HL-60 (cell line): Measurements from ENCODE around the gene DDX47.
"Not testable (repeated sequence)": the region's sequence is repeated elsewhere in the genome, so short reads cannot be mapped to it uniquely, and the experiment has no call there.

Experiments
- DNase-seq, 2 experiments: peaks; one replicate each; pipeline ENCODE4 v3.0.0-alpha.2; 2010 to 2020; ENCODE audit warnings: low read depth in 1 of 2, low spot score in 1 of 2
- H3K27ac ChIP-seq: fragments of 250-450 bp; sonication (Bioruptor Pico); replicated peaks from 2 replicates; pipeline ENCODE4 v1.5.1; 2020; ENCODE audit warnings: mild to moderate bottlenecking, moderate library complexity
- H3K27me3 ChIP-seq: fragments of 250-450 bp; sonication (Bioruptor Pico); 2 replicates; pipeline ENCODE4 v1.5.1; 2021; ENCODE audit warnings: mild to moderate bottlenecking, moderate library complexity; ENCODE audit not compliant: insufficient read depth, poor library complexity, severe bottlenecking
- H3K4me3 ChIP-seq: replicated peaks from 2 replicates; pipeline ENCODE4 v1.5.1; 2011; ENCODE audit warnings: mild to moderate bottlenecking, control low read depth, low read length; ENCODE audit not compliant: insufficient read depth
- GABPA ChIP-seq: IDR thresholded peaks from 2 replicates; pipeline ENCODE4 v1.6.1; 2012; ENCODE audit warnings: low read depth
- POLR2AphosphoS5 ChIP-seq: IDR thresholded peaks from 2 replicates; pipeline ENCODE4 v1.6.1; 2012; ENCODE audit warnings: low read depth
- SPI1 ChIP-seq: IDR thresholded peaks from 2 replicates; pipeline ENCODE4 v1.6.1; 2012; ENCODE audit warnings: low read depth, mild to moderate bottlenecking, borderline replicate concordance
- TF ChIP-seq, protein P1 (sequence below): IDR thresholded peaks from one replicate; pipeline ENCODE4 v1.5.1; 2011; ENCODE audit warnings: low read length, control low read depth, inconsistent platforms; ENCODE audit not compliant: insufficient read depth
- TF ChIP-seq, protein P2 (sequence below): IDR thresholded peaks from 2 replicates; pipeline ENCODE4 v1.6.1; 2012; ENCODE audit warnings: low read depth; ENCODE audit not compliant: insufficient replicate concordance

Gene DDX47

DNA sequence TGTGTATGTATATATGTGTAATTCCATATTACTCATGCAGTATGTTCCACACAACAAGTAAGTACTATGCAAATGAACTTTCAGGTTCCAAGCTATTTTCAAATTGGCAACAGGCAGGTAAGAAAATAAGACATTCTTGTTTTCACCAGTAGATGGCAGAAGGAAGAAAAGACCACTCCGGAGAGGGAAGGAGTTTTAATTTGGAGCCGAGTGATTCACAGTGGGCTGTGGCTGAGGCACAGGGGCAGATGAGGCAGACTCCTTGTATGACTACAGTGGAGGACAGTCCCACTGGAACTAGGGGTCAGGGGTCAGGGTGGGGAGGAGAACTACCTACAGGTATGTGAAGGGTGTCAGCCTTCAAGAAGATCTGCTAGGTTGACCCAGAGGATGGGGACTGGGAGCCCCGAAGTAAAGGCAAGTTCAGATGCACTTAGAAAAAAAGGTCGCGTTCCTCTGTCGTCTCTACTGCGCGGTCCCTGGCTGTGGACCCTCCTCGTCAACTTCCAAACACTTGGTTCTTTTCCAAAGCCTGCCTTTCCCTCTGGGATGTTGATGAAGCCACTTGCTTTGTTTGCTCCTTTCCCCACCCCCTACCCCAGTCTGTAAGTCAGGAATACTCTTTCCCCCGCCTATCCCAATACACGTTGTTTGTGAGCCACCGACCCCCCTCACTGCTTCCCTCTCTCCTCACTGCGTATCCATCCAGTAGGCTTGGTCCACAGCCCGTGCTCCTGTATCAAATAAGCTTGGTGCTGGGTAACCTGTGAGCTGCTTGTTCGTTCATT is 24.1 kb downstream of the DDX47 start:
- no peak for TF ChIP-seq GABPA
- TF ChIP-seq, protein P1, sequence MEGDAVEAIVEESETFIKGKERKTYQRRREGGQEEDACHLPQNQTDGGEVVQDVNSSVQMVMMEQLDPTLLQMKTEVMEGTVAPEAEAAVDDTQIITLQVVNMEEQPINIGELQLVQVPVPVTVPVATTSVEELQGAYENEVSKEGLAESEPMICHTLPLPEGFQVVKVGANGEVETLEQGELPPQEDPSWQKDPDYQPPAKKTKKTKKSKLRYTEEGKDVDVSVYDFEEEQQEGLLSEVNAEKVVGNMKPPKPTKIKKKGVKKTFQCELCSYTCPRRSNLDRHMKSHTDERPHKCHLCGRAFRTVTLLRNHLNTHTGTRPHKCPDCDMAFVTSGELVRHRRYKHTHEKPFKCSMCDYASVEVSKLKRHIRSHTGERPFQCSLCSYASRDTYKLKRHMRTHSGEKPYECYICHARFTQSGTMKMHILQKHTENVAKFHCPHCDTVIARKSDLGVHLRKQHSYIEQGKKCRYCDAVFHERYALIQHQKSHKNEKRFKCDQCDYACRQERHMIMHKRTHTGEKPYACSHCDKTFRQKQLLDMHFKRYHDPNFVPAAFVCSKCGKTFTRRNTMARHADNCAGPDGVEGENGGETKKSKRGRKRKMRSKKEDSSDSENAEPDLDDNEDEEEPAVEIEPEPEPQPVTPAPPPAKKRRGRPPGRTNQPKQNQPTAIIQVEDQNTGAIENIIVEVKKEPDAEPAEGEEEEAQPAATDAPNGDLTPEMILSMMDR = peak; percentile 29
- no peaks in the 10 kb centered on the region for H3K27me3 ChIP-seq
- H3K4me3 ChIP-seq = no peak overlapping the region
- DNase-seq = peak in 1 of 2 experiments; percentile 5
- H3K27ac ChIP-seq = no peak overlapping the region

DNA sequence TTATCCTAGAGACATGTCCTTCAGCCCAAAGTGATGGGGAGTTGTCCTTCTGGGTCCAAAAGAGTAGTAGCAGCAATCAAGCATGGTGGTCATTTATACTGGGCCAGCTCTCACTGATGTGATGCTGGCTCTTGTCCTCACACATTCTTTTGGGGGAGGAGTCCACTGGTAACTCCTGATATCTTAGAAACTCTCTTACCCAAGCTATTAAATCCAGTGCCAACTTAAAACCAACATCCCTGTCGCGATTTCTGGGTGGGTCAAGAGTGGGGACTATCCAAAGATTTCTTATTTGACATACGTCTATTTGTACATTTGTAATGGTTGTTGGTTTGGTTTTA is 24.6 kb downstream of the DDX47 start:
- H3K27me3 ChIP-seq = no peaks in the 10 kb centered on the region
- no peak overlapping the region for H3K27ac ChIP-seq
- no peak overlapping the region for H3K4me3 ChIP-seq
- DNase-seq = no peak
- TF ChIP-seq SPI1 (no peak), POLR2AphosphoS5 (no peak), GABPA (no peak)
- TF ChIP-seq, protein P1 = no peak
- TF ChIP-seq, protein P2, sequence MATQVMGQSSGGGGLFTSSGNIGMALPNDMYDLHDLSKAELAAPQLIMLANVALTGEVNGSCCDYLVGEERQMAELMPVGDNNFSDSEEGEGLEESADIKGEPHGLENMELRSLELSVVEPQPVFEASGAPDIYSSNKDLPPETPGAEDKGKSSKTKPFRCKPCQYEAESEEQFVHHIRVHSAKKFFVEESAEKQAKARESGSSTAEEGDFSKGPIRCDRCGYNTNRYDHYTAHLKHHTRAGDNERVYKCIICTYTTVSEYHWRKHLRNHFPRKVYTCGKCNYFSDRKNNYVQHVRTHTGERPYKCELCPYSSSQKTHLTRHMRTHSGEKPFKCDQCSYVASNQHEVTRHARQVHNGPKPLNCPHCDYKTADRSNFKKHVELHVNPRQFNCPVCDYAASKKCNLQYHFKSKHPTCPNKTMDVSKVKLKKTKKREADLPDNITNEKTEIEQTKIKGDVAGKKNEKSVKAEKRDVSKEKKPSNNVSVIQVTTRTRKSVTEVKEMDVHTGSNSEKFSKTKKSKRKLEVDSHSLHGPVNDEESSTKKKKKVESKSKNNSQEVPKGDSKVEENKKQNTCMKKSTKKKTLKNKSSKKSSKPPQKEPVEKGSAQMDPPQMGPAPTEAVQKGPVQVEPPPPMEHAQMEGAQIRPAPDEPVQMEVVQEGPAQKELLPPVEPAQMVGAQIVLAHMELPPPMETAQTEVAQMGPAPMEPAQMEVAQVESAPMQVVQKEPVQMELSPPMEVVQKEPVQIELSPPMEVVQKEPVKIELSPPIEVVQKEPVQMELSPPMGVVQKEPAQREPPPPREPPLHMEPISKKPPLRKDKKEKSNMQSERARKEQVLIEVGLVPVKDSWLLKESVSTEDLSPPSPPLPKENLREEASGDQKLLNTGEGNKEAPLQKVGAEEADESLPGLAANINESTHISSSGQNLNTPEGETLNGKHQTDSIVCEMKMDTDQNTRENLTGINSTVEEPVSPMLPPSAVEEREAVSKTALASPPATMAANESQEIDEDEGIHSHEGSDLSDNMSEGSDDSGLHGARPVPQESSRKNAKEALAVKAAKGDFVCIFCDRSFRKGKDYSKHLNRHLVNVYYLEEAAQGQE = no peak

DNA sequence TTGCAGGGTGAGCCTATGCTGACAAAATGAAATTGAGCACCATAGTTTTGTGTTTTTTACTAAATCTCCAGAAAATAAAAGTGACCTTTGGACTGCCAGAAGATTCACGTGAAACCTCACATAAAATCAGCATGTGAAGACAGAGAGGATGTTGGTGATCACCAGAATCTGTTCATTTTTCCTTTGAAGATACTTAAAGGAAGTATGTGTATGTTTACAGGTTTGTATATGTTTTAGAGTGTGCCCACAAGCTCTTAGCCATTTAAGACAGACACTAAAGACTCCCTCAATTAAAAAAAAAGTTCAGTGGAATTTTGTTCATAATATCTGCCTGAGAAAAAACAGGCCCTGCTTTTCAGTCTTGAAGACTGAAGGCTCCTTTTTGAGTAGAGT is 25.9 kb downstream of the DDX47 start:
- TF ChIP-seq POLR2AphosphoS5 (no peak), SPI1 (no peak), GABPA (no peak)
- TF ChIP-seq, protein P1 = no peak
- TF ChIP-seq, protein P2 = no peak
- no peak overlapping the region for H3K27ac ChIP-seq
- no peak for DNase-seq

DNA sequence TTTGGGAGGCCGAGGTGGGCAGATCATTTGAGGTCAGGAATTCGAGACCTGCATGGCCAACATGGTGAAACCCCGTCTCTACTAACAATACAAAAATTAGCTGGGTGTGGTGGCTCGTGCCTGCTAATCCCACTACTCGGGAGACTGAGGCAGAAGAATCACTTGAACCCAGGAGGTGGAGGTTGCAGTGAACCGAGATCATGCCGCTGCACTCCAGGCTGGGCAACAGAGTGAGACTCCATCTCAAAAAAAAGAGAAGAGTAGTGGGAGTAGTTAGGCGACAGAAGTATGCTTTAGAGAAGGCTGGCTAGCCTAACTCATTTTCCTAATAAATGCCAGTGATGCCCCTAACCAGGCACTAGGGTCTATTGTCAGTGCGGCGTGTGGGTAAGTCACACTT is 26.3 kb downstream of the DDX47 start:
- not testable (repeated sequence) for DNase-seq, H3K27me3 ChIP-seq, H3K27ac ChIP-seq, H3K4me3 ChIP-seq

More for the DNA sequence above, 25.9 kb downstream of the DDX47 start:
- Histone ChIP-seq H3K4me3 (no peak overlapping the region), H3K27me3 (no peaks in the 10 kb centered on the region)
